Stimulated activated effector memory CD8-positive, alpha-beta T cell treated with anti-CD3 and anti-CD28 coated beads, Interleukin-12 subunit alpha, Interleukin-12 subunit beta, amount 100 ng/mL, for 72 hours (primary cell): ENCODE results near the gene WWTR1.

Experiments used
- ATAC-seq: fragments of 150-1000 bp; cut with Tn5 transposase; 2 replicates; pipeline ENCODE4 v1.10.0; 2021
- DNase-seq, 2 donors: peaks; one replicate each; pipeline ENCODE4 v3.0.0; 2021 to 2022; ENCODE audit warnings: low spot score in 2 of 2
- H3K27ac Mint-ChIP-seq: one replicate; pipeline ENCODE4 v1.8.0; 2022; ENCODE audit warnings: mild to moderate bottlenecking, mixed read lengths
- H3K36me3 Mint-ChIP-seq: one replicate; pipeline ENCODE4 v1.8.0; 2022; ENCODE audit warnings: mild to moderate bottlenecking, mixed read lengths
- H3K4me1 Mint-ChIP-seq: one replicate; pipeline ENCODE4 v1.8.0; 2022; ENCODE audit warnings: mixed read lengths
- H3K4me3 Mint-ChIP-seq: one replicate; pipeline ENCODE4 v1.8.0; 2022; ENCODE audit warnings: mild to moderate bottlenecking, mixed read lengths
- H3K9me3 Mint-ChIP-seq: one replicate; pipeline ENCODE4 v1.8.0; 2022; ENCODE audit warnings: mixed read lengths

WWTR1 gene

GRCh38 chr3:149619136-149619535, 38.7 kb downstream of the WWTR1 start:
- Mint-ChIP-seq H3K4me3 (no peak overlapping the region), H3K27ac (no peak overlapping the region), H3K4me1 (peaks cover 12% of the 10 kb centered on the region), H3K36me3 (no peaks in the 10 kb centered on the region), H3K9me3 (no peaks in the 10 kb centered on the region)
- DNase-seq, result no peak
- ATAC-seq, result no peak

- Mint-ChIP-seq H3K4me1 (peaks cover 12% of the 10 kb centered on the region), H3K9me3 (no peaks in the 10 kb centered on the region), H3K27ac (no peak overlapping the region), H3K36me3 (no peaks in the 10 kb centered on the region), H3K4me3 (no peak overlapping the region)
- no peak for ATAC-seq
- DNase-seq, result no peak
Measured at GRCh38 chr3:149618151-149619123, 39.4 kb downstream of the WWTR1 start.

DNA sequence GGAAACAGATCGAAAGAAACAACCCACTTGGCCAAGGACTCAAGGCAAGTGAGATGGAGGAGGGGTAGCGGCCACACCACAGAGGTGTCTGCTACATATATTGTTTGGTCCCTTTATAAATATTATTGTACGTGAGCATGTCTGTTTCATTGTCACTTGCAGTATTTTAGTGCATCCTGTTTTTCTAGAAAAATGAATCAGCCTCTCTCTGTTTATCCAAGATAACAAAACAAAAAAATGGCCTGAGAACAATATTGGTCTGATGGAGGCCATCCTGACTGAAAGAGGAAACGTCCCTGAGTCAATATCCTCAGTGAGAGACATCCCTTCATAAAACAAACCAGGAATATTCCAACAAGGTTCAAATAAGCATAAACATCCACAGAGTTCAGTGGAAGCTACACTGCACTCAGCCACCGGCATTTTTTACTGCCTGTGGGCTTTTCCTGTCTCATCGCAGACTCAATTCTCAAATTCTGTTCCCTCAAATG, 42.0 kb downstream of the WWTR1 start:
- H3K36me3 Mint-ChIP-seq, result no peaks in the 10 kb centered on the region
- H3K4me3 Mint-ChIP-seq, result no peak overlapping the region
- no peak for DNase-seq
- no peak for ATAC-seq
- H3K27ac Mint-ChIP-seq, result no peak overlapping the region
- peaks cover 5% of the 10 kb centered on the region for H3K4me1 Mint-ChIP-seq
- H3K9me3 Mint-ChIP-seq, result no peaks in the 10 kb centered on the region

DNA sequence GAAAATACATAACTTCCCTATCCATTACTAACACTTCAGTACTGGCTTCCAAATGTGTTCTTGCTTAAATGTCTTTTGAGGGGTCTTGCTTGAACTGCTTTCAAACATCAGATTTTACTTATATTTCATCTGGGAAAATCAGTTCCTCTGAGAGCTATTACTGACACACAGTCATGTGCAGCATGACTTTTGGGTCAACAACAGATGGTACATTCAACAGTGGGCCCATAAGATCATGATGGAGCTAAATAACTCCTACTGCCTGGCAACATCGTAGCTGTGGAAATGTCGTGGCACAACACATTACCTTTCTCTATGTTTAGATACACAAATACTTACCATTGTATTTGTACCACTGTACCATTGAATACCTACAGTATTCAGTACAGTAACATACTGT, 43.8 kb downstream of the WWTR1 start:
- Mint-ChIP-seq H3K9me3 (no peaks in the 10 kb centered on the region), H3K27ac (no peak overlapping the region), H3K4me3 (no peak overlapping the region), H3K36me3 (no peaks in the 10 kb centered on the region), H3K4me1 (no peaks in the 10 kb centered on the region)
- ATAC-seq (no peak), DNase-seq (no peak)

DNA sequence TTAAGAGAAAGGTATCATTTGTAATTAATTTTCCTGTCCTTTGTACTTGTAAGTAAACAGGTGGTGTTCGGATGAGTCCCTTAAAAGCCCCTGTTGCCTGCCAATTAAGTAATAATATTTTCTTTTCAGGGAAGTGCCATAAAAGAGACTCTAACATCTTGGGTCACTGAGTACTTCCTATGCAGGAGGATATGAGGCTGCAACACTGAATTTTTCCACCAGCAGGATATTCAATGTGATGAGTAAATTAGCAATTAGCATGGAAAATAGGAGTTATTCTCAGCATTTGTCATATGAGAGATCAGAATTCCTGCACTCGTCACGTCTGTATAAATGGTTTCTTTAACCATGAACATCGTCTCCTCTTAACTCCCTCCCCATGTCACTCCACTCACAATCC, 45.4 kb downstream of the WWTR1 start:
- Mint-ChIP-seq H3K27ac (no peak overlapping the region), H3K4me1 (no peaks in the 10 kb centered on the region), H3K9me3 (no peaks in the 10 kb centered on the region), H3K4me3 (no peak overlapping the region), H3K36me3 (no peaks in the 10 kb centered on the region)
- no peak for ATAC-seq
- no peak for DNase-seq

DNA sequence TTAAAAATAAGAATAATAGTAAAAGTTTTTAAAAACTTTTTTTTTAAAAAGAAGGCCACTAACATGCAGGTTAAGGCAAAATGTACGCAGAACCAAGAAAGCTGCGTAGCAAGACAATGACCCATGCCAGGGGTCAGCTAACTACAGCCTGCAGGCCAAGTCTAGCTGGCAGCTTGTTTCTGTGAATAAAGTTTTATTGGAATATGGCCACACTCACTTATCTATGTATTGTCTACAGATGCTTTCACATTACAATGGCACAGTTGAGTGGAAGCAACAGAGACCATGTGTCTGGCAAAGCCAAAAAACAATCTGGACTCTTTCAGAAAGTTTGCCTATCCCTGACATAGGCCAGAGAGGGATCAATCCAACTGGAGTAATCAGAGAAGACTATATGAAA, 46.7 kb downstream of the WWTR1 start:
- no peak for DNase-seq
- Mint-ChIP-seq H3K9me3 (no peaks in the 10 kb centered on the region), H3K36me3 (no peaks in the 10 kb centered on the region), H3K4me3 (no peak overlapping the region), H3K4me1 (no peaks in the 10 kb centered on the region), H3K27ac (no peak overlapping the region)
- ATAC-seq, result no peak

DNA sequence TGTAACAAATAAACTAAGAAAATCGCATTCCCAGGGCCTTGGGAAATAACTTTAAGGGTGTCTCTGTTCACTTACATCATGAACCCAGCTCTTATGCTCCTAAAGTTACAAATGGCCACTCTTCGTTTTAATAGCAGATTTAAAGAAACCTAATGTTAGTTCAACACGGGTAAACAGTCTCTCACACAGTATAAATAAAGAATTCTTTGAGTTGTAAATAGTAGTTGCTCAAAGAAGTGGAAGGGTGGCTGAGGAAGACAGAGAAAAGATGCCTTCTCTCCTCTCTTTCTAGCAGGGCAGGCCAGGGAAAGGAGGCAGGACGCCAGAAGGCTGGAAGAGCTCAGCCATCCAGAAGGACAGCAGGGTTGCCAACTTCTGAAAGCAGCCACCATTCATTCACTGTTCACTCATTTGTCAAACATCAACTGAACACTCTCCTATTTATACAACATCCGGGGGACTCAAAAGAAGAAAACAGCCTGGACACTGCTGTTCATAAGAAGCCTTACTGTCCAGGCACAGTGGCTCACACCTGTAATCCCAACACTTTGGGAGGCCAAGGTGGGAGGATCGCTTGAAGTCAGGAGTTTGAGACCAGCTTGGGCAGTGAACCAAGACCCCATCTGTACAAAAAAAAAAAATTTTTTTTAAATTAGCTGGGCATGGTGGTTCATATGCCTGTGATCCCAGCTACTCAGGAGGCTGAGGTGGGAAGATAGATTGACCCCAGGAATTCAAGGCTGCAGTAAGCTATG, 47.3 kb downstream of the WWTR1 start:
- Mint-ChIP-seq H3K27ac (no peak overlapping the region), H3K4me1 (no peaks in the 10 kb centered on the region), H3K9me3 (no peaks in the 10 kb centered on the region), H3K4me3 (no peak overlapping the region), H3K36me3 (no peaks in the 10 kb centered on the region)
- DNase-seq, result no peak
- no peak for ATAC-seq

DNA sequence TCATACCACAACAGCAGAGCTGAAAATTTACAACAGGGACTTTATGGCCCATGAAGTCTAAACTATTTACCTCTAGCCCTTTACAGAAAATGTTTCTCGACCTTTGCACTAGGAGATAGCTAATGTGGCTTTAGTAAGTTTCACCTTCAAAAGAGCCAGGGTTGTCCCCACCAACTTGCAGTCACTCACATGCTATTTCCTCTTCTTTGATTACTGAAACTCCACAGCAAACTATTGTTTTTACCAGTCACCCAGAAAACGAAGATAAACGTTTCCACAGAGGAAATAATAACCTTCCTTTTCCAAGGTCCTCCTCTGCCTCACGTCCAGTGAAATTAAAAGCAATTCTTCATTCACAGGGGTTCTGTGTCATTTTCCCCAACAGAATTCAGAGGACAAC, 48.2 kb downstream of the WWTR1 start:
- DNase-seq, result no peak
- no peak overlapping the region for H3K4me3 Mint-ChIP-seq
- no peaks in the 10 kb centered on the region for H3K36me3 Mint-ChIP-seq
- no peaks in the 10 kb centered on the region for H3K4me1 Mint-ChIP-seq
- no peak overlapping the region for H3K27ac Mint-ChIP-seq
- no peaks in the 10 kb centered on the region for H3K9me3 Mint-ChIP-seq
- ATAC-seq, result no peak

GRCh38 chr3:149608987-149609386, 48.8 kb downstream of the WWTR1 start:
- no peak for DNase-seq
- H3K27ac Mint-ChIP-seq, result no peak overlapping the region
- no peaks in the 10 kb centered on the region for H3K36me3 Mint-ChIP-seq
- H3K4me1 Mint-ChIP-seq, result no peaks in the 10 kb centered on the region
- no peaks in the 10 kb centered on the region for H3K9me3 Mint-ChIP-seq
- H3K4me3 Mint-ChIP-seq, result no peak overlapping the region
- ATAC-seq, result no peak

DNA sequence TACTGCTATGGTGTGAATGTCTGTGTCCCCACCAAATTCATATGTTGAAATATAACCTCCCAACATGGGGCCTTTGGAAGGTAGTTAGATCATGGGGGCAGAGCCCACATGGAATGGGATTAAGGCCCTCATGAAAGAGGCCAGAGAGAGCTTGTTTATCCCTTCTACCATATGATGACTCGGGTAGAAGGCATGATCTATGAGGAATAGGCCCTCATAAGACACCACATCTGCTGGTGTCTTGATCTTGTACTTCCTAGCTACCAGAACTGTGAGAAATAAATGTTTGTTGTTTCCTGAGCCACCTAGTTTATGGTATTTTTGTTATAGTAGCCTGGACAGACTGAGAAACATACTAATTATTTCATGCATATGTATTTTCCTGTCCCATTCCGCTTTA, 51.9 kb downstream of the WWTR1 start:
- no peaks in the 10 kb centered on the region for H3K4me1 Mint-ChIP-seq
- no peak overlapping the region for H3K4me3 Mint-ChIP-seq
- H3K27ac Mint-ChIP-seq, result no peak overlapping the region
- H3K36me3 Mint-ChIP-seq, result no peaks in the 10 kb centered on the region
- ATAC-seq (no peak), DNase-seq (no peak)
- no peaks in the 10 kb centered on the region for H3K9me3 Mint-ChIP-seq

- Mint-ChIP-seq H3K9me3 (no peaks in the 10 kb centered on the region), H3K27ac (no peak overlapping the region), H3K36me3 (no peaks in the 10 kb centered on the region), H3K4me1 (no peaks in the 10 kb centered on the region), H3K4me3 (no peak overlapping the region)
- DNase-seq (no peak), ATAC-seq (peak; percentile 31)
Measured at GRCh38 chr3:149604125-149604875, 53.5 kb downstream of the WWTR1 start.

DNA sequence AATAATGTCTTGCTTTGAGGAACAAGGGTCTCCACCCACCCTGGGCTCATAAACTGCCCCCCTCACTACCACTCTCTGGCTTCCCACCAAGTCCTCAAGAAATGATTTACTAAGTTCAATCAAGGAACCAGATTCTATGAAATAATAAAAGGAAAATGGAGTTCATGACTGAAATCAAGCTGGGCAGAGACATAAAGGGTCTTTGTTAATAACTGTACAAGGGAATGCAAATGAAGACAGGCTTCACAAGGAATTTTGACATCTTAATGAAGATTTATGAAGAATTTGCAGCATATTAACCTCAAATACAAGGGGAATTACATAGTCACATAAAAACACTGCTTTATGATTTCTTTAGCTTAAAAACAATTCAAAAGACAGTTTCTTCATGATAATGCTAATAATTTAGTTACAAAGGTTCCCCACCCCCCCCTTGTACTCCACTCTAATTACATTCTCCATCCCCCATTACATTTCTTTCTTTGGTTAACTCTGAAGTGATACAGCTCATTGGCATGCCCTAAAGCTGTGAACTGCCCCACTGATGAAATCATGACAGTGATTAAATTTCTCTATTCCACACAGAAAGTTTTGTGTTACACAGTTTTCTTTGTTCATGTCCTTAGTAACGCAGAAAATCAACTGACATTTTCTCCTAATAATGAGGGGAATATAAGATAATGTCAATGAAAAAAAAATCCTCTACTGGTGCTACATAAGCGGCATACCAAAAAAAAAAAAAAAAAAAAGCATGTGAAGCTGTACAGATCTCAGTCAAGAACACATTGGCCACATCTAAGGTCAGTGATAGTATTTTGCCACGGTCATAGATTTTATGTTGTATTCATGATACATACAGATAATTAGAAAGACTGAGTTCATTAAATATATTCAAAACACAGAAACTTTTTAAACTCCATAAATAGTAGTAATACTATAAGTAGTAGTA, 54.4 kb downstream of the WWTR1 start:
- no peak for DNase-seq
- Mint-ChIP-seq H3K27ac (no peak overlapping the region), H3K9me3 (no peaks in the 10 kb centered on the region), H3K4me1 (no peaks in the 10 kb centered on the region), H3K36me3 (no peaks in the 10 kb centered on the region), H3K4me3 (no peak overlapping the region)
- ATAC-seq, result no peak

DNA sequence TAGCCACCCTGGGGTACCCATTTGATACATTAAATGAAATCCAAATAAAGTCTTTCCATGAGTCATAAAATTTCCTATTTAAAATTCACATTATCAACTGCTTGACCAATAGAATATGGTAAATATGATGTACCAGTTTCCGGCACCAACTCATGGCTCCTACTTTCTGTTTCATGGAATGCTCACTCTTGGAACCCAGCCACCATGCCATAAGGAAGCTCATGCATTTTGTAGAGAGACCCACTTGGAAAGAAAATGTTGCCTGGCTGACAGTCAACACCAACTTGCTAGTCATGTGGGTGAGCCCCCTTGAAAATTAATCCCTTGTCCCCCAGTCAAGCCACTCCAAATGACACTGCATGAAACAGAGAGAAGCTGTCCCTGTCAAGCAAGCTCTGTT, 57.2 kb downstream of the WWTR1 start:
- DNase-seq, result no peak
- H3K4me1 Mint-ChIP-seq, result no peaks in the 10 kb centered on the region
- H3K27ac Mint-ChIP-seq, result no peak overlapping the region

DNA sequence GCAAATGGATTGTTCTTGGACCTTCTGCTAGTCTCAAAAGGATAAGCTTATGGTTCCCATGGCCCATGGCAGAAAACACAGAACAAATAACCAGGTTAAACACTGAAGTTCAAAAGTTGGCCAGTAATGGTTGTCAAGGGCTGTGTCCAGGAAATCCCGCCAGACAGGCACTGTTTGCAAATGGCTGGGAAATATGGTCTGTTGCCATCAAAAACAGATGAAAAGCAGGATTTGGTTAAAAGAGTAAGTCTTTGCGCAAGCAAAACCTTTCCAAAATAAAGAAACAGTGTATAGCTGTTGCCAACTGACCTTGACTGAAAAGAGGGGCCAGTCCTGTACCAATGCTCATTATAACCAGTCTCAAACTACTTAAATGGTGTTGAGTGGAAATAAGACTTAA, 58.6 kb downstream of the WWTR1 start:
- no peaks in the 10 kb centered on the region for H3K4me1 Mint-ChIP-seq
- no peak overlapping the region for H3K27ac Mint-ChIP-seq
- ATAC-seq (no peak), DNase-seq (no peak)
- no peaks in the 10 kb centered on the region for H3K9me3 Mint-ChIP-seq
- no peaks in the 10 kb centered on the region for H3K36me3 Mint-ChIP-seq
- no peak overlapping the region for H3K4me3 Mint-ChIP-seq

More for the DNA sequence above, 57.2 kb downstream of the WWTR1 start:
- no peak for ATAC-seq
- Mint-ChIP-seq H3K4me3 (no peak overlapping the region), H3K9me3 (no peaks in the 10 kb centered on the region), H3K36me3 (no peaks in the 10 kb centered on the region)
